VCaP (cell line): ENCODE results near the gene ABCC9.

Experiments
- H3K27ac ChIP-seq: fragments of 450-650 bp; 2 replicates; pipeline ENCODE4 v1.5.1; 2017
- TF ChIP-seq, protein P1 (sequence below): fragments of 450-650 bp; conservative IDR thresholded peaks from 2 replicates; pipeline ENCODE4 v1.5.1; 2017; ENCODE audit warnings: mild to moderate bottlenecking, moderate library complexity

Gene ABCC9

DNA sequence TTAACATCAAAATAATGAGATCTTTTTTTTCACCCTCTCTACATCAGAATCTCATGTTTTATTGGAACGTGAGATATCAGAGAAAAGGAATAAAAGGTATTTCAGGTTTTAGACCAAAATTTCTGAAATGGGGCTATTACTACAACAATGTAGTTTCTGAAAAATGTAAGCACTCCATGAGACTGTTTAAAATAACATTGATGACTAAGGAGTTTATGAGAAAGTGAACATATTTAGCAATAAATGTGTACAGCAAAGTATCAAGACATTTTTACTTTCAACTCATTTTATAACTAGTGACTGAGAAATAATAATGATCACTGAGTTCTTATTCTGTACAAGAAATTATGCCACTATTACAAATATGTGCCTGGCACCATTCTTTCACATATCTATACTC lies 39.3 kb upstream of the ABCC9 start:
- TF ChIP-seq, protein P1, sequence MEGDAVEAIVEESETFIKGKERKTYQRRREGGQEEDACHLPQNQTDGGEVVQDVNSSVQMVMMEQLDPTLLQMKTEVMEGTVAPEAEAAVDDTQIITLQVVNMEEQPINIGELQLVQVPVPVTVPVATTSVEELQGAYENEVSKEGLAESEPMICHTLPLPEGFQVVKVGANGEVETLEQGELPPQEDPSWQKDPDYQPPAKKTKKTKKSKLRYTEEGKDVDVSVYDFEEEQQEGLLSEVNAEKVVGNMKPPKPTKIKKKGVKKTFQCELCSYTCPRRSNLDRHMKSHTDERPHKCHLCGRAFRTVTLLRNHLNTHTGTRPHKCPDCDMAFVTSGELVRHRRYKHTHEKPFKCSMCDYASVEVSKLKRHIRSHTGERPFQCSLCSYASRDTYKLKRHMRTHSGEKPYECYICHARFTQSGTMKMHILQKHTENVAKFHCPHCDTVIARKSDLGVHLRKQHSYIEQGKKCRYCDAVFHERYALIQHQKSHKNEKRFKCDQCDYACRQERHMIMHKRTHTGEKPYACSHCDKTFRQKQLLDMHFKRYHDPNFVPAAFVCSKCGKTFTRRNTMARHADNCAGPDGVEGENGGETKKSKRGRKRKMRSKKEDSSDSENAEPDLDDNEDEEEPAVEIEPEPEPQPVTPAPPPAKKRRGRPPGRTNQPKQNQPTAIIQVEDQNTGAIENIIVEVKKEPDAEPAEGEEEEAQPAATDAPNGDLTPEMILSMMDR: no peak
- H3K27ac ChIP-seq: no peak overlapping the region

DNA sequence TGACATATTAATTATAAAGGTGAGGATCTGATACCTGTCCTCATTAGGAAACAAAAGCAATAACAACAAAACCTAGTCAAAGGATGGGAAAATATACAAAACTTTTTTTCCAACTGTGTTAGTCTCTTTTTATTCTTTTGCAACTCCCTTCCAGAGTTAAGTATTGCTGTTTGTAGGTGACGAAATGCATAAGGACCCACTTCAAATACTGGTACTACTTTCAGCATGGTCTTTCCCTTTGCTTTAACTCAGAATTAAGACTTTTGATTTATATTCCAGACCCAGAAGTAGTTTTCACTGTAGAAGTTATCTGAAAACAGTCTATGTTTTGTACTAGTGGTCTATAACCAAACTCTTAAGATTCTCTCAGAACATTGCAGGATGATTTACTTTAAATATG lies 34.1 kb upstream of the ABCC9 start:
- H3K27ac ChIP-seq: no peak overlapping the region
- TF ChIP-seq, protein P1: no peak

DNA sequence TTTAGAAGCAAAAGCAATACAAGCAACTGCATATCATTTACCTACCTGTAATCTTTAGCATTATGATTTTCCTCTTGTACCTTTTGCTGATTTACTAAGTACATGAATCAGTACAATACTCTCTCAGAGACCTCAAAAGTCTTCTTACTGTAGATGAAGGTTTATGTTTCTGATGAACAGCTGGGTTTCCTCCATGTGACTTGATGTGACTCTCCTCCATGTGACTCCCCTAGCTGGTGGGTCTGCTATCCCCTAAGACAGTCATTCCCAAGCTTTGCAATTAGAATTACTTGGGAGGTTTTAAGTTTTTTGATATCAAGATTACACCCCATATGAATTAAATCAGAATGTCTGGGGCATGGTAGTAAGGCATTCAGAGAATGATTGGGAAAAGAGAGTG lies 32.0 kb upstream of the ABCC9 start:
- no peak overlapping the region for H3K27ac ChIP-seq
- TF ChIP-seq, protein P1: no peak

DNA sequence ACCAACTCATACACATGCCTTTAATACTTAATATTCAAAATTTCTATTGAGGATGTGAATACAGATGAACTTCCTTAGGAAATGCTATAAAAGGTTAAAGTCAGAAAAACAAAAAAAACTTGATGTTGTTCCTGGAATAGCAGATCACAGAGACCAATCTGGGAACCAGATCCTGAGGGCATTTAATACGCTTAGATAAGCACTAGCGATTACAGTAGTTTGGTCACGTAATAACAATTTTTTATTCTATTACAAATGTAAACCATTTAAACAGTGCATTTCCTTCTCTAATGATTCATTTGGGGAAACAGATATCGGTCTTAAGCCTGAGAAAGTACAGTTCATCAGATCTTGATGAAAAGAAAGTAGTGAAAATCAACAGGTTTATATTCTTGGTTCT lies 30.8 kb upstream of the ABCC9 start:
- TF ChIP-seq, protein P1: no peak

DNA sequence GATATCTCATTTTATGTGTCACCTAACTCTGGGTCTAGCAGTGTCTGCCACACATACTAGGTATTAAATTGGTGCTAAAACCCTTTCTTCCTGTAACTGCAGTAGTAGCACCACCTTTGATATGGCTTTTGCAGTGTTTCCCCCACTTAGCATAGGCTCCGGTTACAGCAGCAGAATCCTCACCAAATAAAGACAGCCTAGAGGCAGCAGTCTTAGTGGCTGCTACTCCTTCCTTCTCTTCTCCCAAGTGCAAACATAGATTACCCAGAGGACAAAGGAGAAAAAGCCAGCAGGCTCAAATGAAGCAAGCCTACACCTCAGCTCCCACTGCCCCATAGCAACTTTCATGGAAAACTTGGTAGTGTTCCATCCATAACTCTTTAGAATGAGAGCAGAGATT lies 30.1 kb upstream of the ABCC9 start:
- H3K27ac ChIP-seq: no peak overlapping the region
- TF ChIP-seq, protein P1: no peak

More for the DNA sequence above, 30.8 kb upstream of the ABCC9 start:
- no peak overlapping the region for H3K27ac ChIP-seq

DNA sequence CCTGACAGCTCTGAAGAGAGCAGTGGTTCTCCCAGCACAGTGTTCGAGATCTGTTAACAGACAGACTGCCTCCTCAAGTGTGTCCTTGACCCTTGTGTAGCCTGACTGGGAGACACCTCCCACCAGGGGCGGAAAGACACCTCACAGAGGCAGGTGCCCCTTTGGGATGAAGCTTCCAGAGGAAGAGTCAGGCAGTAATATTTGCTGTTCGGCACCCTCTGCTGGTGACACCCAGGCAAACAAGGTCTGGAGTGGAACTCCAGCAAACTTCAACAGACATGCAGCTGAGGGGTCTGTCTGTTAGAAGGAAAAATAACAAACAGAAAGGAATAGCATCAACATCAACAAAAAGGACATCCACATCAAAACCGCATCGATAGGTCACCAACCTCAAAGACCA lies 21.6 kb upstream of the ABCC9 start:
- no peak overlapping the region for H3K27ac ChIP-seq
- TF ChIP-seq, protein P1: no peak

DNA sequence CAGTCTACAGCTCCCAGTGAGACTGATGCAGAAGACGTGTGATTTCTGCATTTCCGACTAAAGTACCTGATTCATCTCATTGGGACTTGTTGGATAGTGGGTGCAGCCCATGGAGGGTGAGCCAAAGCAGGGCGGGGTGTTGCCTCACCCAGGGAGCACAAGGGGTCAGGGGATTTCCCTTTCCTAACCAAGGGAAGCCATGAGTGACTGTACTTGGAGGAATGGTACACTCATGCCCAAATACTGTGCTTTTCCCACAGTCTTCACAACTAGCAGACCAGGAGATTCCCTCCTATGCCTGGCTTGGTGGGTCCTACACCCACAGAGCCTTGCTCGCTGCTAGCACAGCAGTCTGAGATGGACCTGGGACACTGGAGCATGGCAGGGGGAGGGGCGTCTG lies 21.0 kb upstream of the ABCC9 start:
- no peak overlapping the region for H3K27ac ChIP-seq
- TF ChIP-seq, protein P1: no peak

DNA sequence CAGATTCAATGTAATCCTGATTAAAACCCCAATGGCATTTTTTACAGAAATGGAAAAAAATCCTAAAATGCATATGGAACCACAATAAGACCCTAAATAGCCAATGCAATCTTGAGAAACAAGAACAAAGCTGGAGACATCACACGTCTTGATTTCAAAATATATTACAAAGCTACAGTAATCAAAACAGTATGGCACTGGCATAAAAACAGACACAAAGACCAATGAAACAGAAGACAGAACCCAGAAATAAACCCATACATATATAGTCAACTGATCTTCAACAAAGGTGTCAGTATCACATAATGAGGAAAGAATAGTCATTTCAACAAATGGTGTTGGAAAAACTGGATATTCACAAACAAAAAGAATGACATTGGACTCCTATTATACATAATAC lies 9.4 kb upstream of the ABCC9 start:
- TF ChIP-seq, protein P1: no peak
- no peak overlapping the region for H3K27ac ChIP-seq
